Measurements from ENCODE around the gene STIMATE.

STIMATE gene

DNA sequence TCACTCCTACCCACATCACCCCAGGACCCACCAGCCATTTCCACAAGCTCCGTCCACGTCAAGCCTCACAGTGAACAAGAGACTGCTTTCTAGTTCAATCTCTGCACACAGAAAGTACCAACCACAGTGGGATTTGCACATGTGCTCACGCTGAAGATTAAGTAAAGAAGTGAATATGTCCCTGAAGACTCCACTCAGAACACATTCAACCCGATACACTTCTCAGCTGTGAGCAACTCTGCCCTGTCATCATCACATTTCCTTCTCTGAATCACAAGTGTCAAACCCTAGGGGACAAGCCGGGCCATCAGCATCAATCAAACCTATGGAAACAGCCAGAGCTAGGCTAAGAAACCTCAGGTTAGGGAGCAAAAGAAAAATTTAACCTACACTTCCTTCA, 1.9 kb downstream of the STIMATE start:
- in situ Hi-C loops (cut with HindIII; ENCODE audit: low sequenced_read_pairs) = loop anchor here (5.0 kb wide), 1 partner anchor 58 kb away; the partner anchor contains the start of gene MUSTN1

- in situ Hi-C loops (cut with HindIII; ENCODE audit: low sequenced_read_pairs) = loop anchor here (5.0 kb wide), 1 partner anchor 57 kb away; the partner anchor contains the start of gene MUSTN1
Measured at GRCh38 chr3:52894756-52895155, 2.6 kb downstream of the STIMATE start.

GRCh38 chr3:52893723-52894122, 3.6 kb downstream of the STIMATE start:
- in situ Hi-C loops (cut with HindIII; ENCODE audit: low sequenced_read_pairs) = no loop called here

DNA sequence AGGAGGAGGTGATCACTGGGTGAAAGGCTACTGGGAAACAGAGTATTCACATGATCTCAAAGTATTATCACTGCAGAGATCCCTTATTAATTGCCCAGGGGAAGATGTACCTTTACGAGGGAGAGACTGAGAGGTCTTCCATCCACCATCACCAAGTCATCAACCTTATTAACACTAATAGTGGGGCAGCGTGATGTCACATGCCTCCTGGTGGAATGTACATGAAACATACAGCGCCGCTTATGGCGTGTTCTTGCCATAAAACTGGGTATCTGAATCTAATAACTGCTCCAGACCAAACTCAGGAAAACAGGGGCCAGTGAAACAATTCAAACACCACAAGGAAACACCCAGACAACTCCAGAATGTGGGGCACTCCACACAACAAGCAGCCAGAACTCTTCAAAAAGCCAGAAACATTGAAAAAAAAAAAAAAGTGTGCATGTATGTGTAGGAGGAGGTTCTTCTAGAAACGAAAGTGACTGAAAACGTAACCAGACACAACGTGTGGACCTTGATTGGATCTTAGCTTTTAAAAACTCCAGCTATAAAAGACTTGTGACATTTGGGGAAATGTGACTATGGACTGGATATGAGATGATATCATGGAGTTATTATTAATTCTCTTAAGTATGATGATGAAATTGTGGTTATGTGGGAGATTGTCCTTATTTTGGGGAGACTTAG, 4.6 kb downstream of the STIMATE start:
- in situ Hi-C loops (cut with HindIII; ENCODE audit: low sequenced_read_pairs) = no loop called here

DNA sequence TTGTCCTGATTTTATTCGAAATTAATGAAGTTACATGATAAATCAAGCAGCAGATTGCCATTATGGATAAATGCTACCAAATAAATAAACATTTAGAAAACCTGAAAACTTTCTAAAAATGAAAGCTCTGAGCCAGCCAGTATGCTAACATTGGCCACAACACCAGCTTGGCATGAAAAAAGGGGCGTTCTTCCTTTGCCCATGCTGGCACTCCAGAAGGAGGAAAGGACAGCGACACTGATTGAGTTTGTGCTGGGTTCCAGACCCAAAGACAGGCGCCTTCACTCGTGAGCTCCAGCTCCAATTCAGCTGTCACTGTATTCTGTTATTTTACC, 5.1 kb downstream of the STIMATE start:
- in situ Hi-C loops (cut with HindIII; ENCODE audit: low sequenced_read_pairs) = no loop called here

GRCh38 chr3:52891615-52892081, 5.7 kb downstream of the STIMATE start:
- in situ Hi-C loops (cut with HindIII; ENCODE audit: low sequenced_read_pairs) = no loop called here

DNA sequence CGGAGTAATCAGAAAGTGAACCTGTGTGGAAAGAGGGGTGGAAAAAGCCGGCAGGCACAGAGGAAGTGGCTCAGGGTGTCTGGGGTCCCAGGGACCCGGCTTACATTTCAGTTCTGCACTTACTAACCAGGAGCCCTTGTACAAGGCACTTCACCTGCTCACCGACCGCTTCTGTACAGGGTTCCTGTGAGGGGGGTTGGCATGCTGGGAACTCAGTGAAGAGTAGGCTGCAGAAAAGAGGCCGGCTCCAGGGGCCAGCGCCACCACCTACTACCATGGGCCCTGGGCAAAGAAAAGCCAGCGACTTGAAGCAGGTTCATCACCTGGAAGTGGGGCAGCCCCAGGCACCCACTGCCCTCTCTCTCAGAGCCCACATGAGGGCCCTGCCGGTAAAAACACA, 6.2 kb downstream of the STIMATE start:
- in situ Hi-C loops (cut with HindIII; ENCODE audit: low sequenced_read_pairs) = no loop called here

GRCh38 chr3:52890735-52891134, 6.6 kb downstream of the STIMATE start:
- in situ Hi-C loops (cut with HindIII; ENCODE audit: low sequenced_read_pairs) = no loop called here

DNA sequence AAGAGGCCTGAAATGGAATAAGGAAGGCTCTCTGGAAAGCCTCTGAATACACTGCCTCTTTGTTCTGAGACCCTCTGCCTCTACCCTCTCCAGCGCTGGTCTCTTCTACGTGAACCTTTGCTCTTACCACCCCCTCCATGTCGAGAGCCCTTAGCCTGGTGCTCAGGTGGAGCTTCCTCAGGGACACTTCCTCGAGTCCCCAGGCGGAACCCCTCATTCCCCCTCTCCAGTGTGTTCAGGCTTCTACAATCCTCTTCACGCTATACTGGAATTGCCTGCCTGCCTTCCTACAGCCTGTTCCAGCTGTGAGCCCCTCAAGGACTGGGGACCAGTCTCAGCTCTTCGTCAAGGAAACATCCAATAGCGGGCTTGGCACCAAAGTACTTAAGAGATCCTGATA, 7.4 kb downstream of the STIMATE start:
- in situ Hi-C loops (cut with HindIII; ENCODE audit: low sequenced_read_pairs) = no loop called here

GRCh38 chr3:52887166-52887565, 10.2 kb downstream of the STIMATE start:
- in situ Hi-C loops (cut with HindIII; ENCODE audit: low sequenced_read_pairs) = no loop called here

DNA sequence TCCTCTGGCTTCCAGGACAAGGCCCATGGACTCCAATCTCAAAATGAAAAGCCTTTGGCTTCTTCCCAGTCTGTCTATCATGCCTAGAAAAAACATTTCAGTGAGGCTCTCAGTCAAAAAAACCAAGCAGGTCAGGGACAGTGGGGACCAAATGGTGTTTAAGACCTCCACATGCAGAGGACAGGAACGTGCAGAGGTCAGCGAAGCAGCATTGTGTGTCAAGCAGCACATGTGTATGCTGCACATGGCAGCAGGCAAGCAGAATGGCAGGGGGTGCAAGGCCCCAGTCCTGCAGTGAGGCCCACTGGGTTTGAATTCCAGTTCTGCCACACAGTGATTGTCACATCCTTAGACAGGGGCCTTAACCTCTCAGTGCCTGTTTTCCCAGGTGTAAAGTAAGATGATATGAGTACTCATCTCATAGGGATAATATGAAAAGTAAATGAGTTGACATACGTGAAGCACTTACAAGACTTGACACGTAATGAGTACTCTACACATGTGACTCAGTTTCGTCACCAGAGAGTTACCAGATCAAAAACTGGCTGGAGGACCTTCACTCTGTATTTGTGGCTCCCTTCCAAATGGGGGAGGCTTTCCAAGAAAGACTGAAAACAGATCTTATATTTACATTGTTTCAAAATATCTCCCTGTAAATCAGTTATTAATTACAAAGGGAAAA, 11.2 kb downstream of the STIMATE start:
- in situ Hi-C loops (cut with HindIII; ENCODE audit: low sequenced_read_pairs) = no loop called here

- in situ Hi-C loops (cut with HindIII; ENCODE audit: low sequenced_read_pairs) = no loop called here
Measured at GRCh38 chr3:52882377-52882776, 15.0 kb downstream of the STIMATE start.

GRCh38 chr3:52881871-52882270, 15.5 kb downstream of the STIMATE start:
- in situ Hi-C loops (cut with HindIII; ENCODE audit: low sequenced_read_pairs) = no loop called here

GRCh38 chr3:52880474-52880873, 16.9 kb downstream of the STIMATE start:
- in situ Hi-C loops (cut with HindIII; ENCODE audit: low sequenced_read_pairs) = no loop called here

- in situ Hi-C loops (cut with HindIII; ENCODE audit: low sequenced_read_pairs) = no loop called here
Measured at GRCh38 chr3:52880047-52880446, 17.3 kb downstream of the STIMATE start.

DNA sequence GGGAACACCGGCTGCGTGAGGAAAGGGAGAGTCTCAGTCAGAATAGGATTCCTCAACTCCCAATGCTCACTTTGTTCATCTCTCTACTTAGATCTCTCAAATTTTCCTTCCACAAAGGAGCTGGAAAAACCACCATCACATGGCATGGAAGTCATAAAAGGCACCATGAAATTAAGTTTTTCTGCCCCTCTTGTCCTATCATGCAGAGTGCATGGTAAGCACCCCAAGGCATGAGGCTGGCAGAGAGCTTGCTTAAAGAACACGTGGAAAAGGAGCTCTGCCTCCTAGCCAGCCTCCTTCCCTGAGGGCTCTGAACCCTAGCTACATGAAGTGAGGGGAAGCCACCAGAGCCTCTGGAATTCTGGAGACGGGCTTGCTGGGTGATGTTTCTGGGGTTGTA, 17.8 kb downstream of the STIMATE start:
- in situ Hi-C loops (cut with HindIII; ENCODE audit: low sequenced_read_pairs) = no loop called here

DNA sequence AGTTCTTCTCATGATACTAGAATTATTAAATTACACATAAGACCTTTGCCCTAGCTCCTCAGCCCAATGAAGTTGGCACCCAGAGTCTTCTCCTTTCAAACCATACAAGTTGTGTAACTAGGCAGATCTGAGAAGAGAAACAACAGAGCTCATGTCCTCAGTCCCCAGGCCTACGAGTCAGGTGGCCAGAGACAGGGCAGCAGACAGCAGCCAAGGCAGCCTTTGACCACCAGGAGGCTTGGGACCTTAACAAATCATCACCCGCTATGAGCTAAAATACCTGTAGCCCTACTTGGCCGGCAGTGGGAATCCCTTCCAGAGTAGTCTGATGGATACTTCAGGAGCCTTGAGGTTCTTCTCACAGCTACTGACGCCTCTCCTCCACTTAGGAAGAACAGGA, 18.3 kb downstream of the STIMATE start:
- in situ Hi-C loops (cut with HindIII; ENCODE audit: low sequenced_read_pairs) = no loop called here

- in situ Hi-C loops (cut with HindIII; ENCODE audit: low sequenced_read_pairs) = no loop called here
Measured at GRCh38 chr3:52877085-52877484, 20.3 kb downstream of the STIMATE start.

- in situ Hi-C loops (cut with HindIII; ENCODE audit: low sequenced_read_pairs) = no loop called here
Measured at GRCh38 chr3:52874864-52875587, 22.3 kb downstream of the STIMATE start.

GRCh38 chr3:52874160-52874701, 23.1 kb downstream of the STIMATE start:
- in situ Hi-C loops (cut with HindIII; ENCODE audit: low sequenced_read_pairs) = no loop called here

DNA sequence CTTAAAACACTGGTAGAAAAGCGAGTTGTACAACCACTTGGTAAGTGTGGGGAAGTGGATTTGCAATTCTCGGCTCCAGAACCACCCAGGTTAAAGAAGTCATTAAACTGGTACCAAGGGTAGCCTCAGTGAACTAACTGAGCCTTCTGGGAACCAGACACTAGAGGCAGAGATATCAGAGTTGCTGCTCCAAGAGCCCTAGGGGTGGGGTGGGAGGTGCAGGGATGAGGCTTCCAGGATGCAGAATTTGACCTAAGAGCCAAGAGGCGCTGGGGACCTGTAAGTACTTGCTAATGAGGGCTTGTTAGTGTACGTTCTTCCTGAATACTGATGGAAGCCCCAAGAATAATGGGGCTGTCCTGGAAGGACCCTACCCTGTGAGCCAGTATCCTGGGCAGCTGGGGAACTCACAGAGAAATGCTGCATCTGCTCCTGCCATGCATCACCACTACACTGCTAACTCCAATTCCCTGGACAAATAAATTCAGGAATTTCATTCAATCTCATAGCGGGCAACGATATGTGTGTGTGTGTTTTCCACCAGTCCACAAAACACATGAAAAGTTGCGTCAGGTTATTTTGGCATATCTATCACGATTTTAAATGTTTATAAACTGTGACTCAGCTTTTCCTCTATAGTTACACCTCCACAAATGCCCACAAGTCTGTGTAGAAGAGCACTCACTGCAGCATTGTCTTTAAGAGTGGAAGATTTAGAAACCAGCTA, 23.8 kb downstream of the STIMATE start:
- in situ Hi-C loops (cut with HindIII; ENCODE audit: low sequenced_read_pairs) = no loop called here
